NCI-H1694 treated with DMSO at 0.1 percent for 48 hours (cell line): ENCODE data around the gene LIG3.
A peak's percentile ranks its signal among the peaks of the same experiment; 100 is the strongest.
"Not testable (repeated sequence)": the region's sequence is repeated elsewhere in the genome, so short reads cannot be mapped to it uniquely, and the experiment has no call there.

ENCODE experiments used
- DNase-seq: peaks from one replicate; lab custom pipeline; 2025; lab: John Stamatoyannopoulos, UW

The LIG3 gene

DNA sequence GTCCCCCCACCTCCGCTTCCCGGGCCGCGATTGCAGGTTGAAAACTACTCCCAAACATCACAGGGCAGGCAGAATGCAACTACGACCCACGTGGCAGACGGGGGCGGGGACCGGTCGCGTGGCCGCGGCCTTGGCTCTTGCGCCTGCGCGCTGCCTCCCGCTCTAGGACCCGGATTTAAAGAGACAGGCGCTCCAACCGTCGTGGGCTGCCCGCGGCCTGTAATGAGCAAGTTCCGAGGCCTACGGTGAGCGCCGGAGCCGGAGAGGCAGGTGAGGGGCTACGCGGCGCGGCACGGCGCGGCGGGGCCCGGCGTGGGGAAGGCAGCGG, at the start of gene LIG3:
TSS of gene LIG3 (plus strand) at position 160 of the 328 bp plus-strand sequence. CDS start 2,494 bp downstream, outside the sequence.
- peak; percentile 91 for DNase-seq

DNA sequence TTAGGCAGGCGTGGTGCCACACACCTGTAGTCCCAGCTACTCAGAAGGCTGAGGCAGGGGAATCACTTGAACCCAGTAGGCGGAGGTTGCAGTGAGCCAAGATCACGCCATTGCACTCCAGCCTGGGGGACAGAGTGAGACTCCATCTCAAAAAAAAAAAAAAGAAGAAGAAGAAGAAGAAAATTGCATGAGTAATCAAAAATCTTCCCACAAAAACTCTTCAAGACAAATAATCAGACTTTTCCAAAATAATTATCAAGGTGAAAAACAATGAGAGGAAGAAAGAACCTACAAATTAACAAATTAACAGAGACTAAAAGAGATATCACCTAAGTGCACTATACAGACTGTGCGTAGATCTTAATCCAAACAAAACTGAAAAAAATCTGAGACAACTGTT, 29.5 kb upstream of the LIG3 start:
- DNase-seq = not testable (repeated sequence)

DNA sequence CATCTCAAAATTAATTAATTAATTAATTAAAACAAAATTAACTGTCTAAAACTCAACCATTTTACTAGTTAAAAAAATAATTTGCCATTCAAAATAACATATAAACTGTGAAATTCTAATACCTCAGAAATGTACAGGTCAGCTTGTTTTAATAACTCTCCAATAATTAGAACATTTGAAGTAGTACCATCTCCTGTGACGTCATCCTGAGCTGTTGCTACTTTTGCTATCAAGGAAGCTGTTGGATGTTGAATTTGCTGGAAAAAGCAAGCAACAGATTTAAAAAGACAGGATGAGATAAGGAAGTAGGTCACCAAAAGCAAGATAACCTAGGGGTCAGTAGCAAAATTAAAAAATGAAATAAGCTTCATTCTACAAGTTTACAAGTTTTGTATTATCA, 21.9 kb upstream of the LIG3 start:
- no peak for DNase-seq

DNA sequence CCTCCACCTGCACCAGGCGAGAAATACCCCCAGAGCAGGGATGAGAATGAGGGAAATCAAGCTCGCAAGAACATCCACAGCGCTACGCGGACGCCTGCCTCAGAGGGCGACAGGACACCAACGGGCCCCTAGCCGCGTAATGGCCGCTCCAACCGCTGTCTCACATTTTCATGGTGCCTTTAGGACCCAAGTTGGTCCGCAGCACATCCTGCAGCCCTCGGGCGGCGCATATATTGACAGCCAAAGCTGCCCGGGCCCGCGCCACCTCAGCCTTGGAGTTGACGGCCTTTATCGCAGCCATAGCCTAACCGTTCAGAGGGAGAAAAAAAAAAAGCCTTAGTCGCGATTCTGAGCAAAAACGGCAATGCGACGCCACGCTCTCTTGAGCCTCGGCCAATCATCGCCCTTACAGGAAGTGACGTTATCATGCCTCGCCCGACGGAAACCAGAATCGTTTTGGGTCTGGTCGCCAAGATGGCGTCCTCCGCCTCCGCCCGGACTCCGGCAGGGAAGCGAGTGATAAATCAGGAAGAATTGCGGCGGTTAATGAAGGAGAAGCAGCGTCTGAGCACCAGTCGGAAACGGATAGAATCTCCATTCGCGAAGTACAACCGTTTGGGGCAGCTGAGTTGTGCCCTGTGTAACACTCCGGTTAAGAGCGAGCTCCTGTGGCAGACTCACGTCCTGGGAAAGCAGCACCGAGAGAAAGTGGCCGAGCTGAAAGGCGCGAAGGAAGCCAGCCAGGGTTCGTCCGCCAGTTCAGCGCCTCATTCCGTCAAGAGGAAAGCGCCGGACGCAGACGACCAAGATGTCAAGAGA, 19.0 kb upstream of the LIG3 start, which contains the start of the genes CCT6B and ZNF830:
TSS of gene CCT6B (minus strand) at position 368 of the 819 bp plus-strand sequence. CDS start at position 301, 67 bp downstream.
TSS of gene ZNF830 (plus strand) at position 448 of the 819 bp plus-strand sequence. CDS start at position 475, 27 bp downstream.
- peak; percentile 93 for DNase-seq

DNA sequence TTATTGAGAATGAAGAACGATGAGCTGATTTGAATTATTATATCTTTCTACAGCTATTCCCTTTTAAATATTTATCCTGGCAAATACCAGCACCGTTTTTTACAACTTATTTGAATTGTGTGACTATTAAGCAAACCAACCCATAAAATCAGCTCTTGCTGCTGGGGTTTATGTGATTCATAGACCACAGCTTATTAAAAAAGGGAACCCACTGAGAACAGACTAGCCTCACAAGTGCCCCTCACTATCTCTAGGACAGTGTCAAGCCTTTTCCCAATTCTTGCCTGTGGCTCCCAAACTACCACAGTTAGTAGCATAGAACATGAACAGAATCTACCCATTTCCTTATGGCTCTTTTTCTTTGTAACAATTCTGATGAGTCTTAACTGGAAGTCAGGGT, 6.1 kb upstream of the LIG3 start:
- DNase-seq = no peak

DNA sequence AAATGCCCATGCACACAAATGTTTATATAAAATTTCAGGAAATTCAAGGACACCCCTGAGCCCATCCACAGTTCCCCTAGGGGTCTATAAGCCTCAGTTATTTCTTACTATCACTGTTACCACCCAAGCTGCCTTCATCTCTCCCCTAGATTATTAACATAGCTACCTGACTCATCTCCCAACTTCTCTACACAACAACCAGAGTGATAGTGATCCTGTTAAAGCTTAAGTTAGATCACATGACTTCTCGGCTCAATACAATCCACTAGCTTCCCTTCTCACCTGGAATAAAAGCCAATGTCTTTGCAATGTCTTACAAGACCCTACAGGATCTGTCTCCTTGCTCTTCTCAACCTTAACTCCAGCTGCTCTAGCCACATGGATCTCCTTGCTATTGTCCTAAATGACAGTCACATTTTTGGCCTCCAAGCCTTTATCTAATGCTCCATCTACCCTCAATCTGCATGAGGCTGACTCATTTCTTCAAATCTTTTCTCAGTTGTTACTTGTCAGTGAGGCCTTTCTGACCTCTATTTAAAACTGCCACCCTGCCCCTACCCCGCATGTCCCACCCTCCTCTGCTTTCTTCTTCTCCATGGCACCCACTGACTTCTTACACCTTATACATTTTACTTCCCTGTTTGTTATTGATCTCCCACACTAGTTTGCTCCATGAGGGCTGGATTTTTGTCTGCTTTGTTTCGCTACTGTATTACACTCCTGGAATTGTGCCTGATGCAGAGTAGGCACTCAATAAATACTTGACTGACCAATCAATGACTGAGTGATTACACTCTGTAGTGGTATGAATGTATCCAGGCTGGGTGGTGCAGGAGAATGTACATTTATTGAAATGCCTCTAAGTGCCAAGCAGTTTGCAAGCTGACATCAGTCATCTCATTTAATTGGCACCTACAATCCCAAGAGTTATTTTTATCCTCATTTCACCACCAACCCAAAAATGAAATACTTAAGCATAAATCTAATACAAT, 5.2 kb upstream of the LIG3 start:
- DNase-seq = no peak

DNA sequence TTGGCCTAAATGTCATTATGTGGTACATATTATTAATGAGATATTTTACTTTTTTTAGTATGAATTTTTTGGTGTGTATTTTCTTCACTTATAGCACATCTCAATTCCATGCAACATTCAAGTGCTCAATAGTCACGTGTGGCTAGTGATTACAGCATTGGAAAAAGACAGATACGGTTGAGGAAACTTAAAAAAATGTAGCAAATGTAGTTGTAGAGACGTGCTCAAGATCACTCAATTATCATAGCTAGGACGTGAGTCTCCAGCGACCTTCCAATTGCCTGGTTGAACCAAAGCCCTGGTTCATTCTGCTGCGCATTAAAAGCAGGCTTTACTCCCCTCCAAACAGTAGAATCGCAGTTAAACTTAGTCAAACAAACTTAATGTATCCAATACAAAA, 1.2 kb upstream of the LIG3 start:
- DNase-seq = no peak

DNA sequence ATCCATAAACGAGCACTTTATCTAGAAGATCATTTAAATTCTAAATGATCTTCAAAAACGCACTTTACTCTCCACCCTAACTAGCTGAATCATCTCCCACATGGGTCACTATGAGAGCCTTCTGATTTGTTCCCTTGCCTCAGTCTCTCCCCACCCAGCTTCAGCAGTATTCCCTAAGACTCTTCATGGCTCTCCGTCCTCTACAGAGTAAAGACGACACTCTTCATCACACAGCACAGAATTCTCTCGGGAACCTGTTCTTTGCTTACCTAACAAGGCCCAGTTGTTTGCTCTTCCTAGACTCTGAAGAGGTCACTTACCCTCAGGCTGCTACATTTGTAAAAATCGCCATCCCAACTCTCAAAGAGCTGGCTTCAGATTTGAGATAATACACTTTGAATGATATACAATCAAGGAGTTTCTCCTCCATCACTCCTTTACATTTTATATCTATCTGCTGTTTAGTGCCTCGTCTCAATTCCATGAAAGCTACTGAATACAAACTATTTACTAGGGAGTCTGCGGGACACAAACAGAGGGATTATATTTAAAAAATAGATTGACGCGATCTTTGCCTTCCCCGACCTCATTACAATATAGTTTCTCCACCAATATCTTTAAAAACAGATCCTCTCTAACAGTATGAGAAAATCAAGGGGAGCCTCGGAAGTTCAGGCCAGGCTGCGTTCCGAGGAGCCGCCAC, 511 bp upstream of the LIG3 start:
- no peak for DNase-seq

DNA sequence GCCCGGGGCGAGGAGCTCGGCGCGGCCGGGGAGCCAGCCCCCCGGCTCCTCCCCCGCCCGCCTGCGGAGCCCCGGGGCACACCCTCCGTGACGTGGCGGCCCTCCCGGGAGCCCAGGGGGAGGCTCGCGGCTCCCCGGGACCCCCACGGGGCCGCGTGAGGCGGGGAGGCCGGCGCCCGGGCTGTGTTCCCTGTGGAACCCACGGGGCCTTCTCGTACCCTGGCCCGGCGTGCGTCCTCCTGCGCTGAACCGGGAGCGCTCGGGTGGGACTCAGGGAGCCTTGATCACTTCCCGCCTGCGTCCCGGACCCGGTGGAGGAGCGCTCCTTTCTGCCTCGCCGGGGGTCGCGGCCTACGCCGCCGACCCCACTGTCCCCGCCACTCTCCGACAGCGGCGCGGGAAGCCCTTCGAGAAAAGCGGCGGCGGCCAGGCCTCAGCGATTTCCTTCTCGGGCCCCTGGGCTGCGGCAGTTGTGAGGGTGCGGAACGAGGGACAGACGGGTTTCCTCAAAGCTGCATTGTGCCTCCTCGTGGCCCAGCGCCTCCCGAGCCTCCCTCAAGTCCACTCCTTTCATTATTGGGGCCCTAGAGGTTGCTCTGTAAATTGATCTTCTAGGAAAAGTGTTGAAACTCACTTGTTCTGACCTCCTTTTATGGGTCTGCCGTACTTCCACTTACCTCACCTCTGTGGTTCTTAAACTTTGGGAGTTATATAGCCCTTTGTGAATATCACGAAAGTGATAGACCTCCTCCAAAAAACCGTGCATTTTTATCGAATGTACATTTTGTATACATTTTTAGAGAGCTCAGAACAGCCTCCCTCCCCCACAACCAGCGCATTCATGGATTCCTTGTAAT, 597 bp downstream of the LIG3 start:
- peak; percentile 61 for DNase-seq

DNA sequence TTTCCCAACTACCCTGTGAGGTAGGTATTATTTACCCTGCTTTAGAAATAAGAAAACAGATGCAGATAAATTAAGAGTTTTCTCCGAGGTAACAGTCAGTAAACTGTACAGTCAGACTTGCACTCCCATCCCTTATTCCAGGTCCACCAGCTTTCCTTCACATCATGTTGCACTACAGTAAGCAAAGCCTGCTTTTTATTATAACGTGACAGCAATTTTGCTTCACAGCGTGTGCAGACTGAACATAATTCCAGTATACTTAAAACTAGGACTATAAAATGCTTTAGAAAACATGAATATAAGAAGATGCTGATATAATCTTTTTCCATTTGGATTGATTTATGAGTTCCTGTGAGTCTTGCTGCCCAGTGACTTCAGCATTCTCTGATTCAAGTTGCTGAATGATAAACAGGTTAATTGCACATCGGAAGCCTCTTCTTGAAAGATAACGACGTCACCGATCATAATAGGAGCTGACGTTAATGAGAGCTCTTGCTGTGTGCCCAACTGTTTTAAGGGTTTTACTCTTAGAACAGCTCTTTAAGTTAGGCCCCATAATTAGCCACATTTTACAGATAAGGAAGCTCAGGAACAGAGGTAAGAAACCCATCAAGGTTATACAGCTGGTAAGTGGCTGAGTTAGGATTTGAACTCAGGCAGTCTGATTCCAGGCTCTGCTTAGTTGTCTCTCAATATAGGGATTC, 1.4 kb downstream of the LIG3 start:
- DNase-seq = no peak

DNA sequence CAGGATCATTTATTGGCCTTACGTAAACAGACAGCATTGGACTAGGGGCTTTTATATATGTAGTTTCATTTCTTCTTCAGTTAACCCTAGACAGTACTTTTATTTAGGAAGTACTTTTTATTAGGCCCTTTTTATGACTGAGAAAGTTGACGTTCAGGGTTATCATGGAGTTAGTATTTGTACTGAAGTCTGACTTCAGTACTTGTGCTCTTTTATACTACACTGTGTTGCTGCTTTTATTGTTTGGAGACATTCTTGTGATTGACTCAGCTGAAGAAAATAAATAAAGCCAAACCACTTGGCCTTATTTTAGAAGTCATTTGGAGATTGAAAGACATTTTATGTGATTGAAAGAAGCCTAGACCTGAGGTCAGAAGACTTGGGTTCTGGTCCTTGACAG, 6.9 kb downstream of the LIG3 start:
- no peak for DNase-seq

DNA sequence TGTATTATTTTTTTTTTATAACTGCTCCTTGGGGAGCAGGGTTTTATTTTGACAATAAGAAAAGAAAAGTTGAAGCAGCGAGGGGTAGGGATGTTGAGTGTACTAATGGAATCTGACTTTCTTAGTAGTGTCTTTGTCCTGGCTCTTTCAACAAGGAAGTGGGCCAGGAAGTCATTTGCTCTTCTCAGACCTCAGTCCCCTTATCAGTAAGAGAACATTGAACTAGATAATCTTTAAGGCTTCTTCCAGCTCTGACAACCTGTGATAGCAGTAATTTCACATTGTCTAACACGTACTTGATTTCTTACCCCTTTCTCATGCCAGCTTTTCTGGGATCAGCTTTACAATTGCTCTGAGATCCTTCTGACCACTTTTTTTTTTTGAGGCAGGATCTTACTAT, 8.3 kb downstream of the LIG3 start:
- DNase-seq = no peak

DNA sequence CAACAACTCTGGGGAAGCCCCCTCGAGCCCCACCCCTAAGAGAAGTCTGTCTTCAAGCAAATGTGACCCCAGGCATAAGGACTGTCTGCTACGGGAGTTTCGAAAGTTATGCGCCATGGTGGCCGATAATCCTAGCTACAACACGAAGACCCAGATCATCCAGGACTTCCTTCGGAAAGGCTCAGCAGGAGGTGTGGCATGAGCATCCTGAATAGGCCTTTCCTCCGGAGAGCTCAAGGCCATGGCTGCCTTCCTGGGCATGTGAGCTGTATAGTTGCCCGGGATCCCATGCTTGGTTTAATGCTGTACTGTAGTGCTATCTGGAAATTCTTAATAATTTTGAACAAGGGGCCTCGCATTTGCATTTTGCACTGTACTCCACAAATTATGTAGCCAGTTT, 9.2 kb downstream of the LIG3 start:
- no peak for DNase-seq

DNA sequence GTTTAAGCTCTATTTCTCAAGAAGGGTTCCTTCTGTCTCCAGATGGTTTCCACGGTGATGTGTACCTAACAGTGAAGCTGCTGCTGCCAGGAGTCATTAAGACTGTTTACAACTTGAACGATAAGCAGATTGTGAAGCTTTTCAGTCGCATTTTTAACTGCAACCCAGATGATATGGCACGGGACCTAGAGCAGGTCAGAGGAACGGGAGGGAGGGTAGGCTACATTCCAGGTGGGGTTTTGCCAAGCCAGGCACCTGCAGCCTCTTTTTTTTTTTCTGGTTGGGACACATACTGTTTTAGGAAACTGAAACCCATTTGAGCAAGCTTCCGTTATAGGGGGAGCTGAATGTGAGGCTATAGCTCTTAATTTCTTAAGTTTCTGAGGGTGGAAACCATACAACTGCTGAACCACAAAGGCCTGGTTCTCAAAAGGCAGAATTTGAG, 10.6 kb downstream of the LIG3 start:
- no peak for DNase-seq

DNA sequence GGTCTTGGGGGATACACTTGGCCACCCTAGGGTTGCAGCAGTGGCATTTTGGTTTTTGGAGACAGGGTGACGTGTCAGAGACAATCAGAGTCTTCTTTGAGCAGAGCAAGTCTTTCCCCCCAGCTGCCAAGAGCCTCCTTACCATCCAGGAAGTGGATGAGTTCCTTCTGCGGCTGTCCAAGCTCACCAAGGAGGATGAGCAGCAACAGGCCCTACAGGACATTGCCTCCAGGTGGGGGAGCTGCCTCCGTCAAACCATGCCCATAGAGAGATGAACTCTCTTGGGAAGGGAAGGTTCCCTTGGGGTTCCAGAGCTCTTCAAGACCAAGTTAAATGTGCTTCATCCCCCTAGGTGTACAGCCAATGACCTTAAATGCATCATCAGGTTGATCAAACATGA, 11.3 kb downstream of the LIG3 start:
- DNase-seq = no peak

DNA sequence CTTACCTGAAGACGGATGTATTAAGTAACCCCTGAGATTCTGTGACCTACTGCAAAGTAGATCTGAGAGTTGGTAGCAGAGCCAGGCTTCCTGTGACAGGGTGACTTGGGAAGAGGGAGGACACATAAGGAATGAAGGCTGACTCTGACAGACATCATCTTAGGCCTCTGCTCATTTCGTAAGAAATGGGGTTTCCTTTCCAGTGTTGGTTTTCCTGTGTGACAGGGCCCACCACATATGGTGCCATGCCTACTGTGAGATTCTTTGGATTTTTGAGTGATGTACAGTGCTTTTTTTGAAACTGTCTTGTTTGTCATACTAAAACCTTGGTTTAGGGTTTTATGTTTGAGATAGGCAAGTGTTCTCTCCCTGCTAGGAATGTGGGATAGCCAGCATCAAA, 12.7 kb downstream of the LIG3 start:
- DNase-seq = no peak

DNA sequence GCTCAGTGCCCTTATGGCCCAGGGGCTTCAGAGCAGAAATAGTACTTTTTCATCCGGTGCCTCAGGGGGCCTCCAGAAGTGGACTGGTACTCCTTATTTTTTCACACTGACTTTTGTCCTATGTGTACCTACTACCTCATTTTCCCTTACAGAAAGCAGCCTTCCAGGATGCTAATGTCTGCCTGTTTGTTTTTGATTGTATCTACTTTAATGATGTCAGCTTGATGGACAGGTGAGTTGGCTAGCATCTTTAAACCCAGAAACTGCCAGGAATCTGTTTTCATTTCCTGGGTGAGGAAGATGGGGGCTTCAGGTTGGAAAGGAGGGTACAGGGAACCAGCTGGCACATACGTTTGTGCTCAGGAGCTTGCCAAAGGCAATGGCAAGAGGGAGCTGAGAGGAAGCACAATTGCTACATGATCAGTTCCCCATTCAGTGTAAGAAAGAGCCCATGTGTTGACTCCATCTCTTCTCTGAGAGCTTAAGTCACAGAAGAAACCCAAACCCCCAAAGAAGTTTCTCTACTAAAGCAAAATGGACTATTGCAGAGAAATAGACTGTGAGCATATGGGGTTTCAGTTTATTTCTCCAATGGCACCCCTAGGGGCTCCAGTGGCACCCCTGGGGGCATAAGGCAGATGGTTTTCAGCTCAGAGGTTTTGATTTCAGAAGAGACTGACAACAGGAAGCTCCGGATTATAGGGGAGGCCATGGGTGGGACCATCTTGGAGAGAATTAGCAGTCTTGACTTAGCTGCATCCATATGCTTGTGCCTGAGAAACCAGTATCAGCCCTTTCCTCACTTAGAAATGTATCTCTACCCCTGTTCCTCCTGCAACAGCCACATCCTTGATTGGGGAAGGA, 16.3 kb downstream of the LIG3 start:
- DNase-seq = no peak

DNA sequence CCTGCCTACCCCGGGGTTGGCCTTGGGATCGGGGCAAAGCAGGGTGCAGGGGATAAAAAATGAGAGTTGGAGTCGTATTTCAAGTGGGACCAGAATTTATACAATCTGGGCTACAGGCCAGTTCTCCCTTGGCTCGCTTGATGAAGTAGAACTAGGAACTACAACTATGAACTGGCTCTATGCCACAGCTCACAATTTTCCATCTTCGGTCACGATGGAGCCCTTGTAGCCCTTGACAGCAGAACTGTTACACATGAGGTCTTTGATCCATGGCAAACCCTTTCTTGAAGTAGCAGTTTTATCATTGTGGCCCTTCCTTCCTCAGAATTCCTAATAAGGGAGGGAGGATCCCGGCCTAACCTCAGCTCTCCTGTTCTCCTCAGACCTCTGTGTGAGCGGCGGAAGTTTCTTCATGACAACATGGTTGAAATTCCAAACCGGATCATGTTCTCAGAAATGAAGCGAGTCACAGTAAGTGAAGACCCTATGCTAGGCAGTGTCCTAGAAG, 17.1 kb downstream of the LIG3 start:
- peak; percentile 11 for DNase-seq

DNA sequence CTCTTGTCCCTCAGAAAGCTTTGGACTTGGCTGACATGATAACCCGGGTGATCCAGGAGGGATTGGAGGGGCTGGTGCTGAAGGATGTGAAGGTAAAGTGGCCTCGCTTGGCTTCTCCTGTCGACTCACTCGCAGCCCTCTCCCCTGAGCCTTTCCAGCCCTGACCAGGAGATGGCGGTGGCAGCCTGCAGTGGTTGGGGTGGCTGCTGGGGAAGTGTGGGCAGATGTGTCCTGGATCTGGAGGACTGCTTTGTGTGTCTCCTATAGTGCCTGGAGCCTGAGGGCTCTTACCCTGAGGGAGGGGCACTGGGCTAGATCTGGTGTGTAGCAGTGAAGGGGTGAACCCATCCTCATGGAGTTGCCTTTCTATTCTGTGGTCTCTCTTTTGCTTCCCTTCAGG, 17.9 kb downstream of the LIG3 start:
- DNase-seq = peak; percentile 15
